ENCODE data around the gene CERS6.
A peak's percentile ranks its signal among the peaks of the same experiment; 100 is the strongest.
"Not testable (repeated sequence)": the region's sequence is repeated elsewhere in the genome, so short reads cannot be mapped to it uniquely, and the experiment has no call there.

Gene CERS6, protein sequence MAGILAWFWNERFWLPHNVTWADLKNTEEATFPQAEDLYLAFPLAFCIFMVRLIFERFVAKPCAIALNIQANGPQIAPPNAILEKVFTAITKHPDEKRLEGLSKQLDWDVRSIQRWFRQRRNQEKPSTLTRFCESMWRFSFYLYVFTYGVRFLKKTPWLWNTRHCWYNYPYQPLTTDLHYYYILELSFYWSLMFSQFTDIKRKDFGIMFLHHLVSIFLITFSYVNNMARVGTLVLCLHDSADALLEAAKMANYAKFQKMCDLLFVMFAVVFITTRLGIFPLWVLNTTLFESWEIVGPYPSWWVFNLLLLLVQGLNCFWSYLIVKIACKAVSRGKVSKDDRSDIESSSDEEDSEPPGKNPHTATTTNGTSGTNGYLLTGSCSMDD

GRCh38 chr2:168455645-168456520, at the start of gene CERS6:
TSS of gene CERS6 (plus strand) at chr2:168456272. CDS start at chr2:168456449, 177 bp downstream.
- TF ChIP-seq ZFX (IDR thresholded peaks at IDR 0.05; ENCODE audit: borderline replicate concordance) (no peak), CTCF (IDR thresholded peaks at IDR 0.05) (no peak)

DNA sequence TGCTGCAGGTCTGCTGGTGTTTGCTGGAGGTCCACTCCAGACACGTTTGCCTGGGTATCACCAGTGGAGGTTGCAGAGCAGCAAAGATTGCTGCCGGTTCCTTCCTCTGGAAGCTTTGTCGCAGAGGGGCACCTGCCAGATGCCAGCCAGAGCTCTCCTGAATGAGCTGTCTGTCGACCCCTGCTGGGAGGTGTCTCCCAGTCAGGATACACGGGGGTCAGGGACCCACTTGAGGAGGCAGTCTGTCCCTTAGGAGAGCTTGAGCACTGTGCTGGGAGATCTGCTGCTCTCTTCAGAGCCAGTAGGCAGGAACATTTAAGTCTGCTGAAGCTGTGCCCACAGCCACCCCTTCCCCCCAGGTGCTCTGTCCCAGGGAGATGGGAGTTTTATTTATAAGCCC, 43.8 kb upstream of the CERS6 start:
- not testable (repeated sequence) for H3K27ac ChIP-seq

More at GRCh38 chr2:168455645-168456520, at the start of gene CERS6:
- H3K27ac ChIP-seq = peak within 1 kb of the TSS; percentile 68

GRCh38 chr2:168413101-168413500, 43.0 kb upstream of the CERS6 start:
- H3K27ac ChIP-seq = not testable (repeated sequence)

DNA sequence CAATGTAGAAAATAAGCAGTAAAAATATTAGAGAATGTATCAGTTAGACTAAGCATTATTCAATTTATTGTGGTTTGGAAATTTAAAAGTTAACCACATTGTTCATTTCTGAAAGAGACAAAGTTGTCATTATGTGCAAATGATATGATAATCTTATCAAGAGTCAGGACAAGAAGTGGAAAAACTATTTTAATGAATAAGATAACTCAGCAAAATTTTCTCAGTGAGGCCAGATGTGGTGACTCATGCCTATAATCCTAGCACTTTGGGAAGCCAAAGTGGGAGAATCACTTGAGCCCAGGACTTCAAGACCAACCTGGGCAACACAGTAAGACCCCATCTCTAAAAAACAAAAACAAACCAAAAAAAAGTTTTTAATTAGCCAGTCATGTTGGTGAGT, 39.5 kb upstream of the CERS6 start:
- no peak overlapping the region for H3K27ac ChIP-seq
- TF ChIP-seq ZFX (IDR thresholded peaks at IDR 0.05; ENCODE audit: borderline replicate concordance) (no peak), CTCF (IDR thresholded peaks at IDR 0.05) (no peak)

- H3K27ac ChIP-seq = no peak overlapping the region
- TF ChIP-seq ZFX (IDR thresholded peaks at IDR 0.05; ENCODE audit: borderline replicate concordance) (no peak), CTCF (IDR thresholded peaks at IDR 0.05) (no peak)
These were observed 33.5 kb upstream of the CERS6 start for GRCh38 chr2:168422584-168422983.

DNA sequence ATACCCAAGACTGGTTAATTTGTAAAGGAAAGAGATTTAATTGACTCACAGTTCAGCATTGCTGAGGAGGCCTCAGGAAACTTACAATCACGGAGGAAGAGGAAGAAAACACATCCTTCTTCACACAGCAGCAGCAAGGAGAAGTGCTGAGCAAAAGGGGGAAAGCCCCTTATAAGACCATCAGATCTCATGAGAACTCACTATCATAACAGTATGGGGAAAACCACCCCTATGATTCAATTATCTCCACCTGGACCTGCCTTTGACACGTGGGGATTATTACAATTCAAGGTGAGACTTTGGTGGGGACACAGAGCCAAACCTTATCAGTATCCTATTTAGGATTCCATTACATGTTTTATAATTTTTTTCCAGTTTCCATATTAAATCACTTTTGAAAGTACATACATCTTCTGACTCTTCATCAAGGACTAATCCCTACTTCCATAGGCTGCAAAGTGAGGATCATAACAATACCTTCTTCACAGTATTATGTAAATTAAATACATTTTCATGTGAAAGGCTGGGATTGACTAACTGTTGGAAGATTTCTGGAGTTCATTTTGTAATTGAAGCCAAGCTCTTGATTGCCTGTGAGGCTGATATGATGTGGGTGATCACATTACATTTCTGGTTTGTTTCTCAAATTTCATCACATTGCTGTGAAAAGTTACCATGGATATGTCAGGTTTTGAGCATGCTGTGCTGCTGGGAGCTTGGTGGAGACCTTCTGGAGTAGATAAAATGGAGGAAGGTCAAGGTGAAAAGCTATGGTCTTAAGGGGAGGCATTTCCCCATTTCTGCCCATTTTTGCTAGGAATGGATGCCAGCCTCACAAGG, 31.7 kb upstream of the CERS6 start:
- H3K27ac ChIP-seq = no peak overlapping the region
- no peak for TF ChIP-seq CTCF (IDR thresholded peaks at IDR 0.05)
- TF ChIP-seq ZFX (IDR thresholded peaks at IDR 0.05; ENCODE audit: borderline replicate concordance) = no peak

DNA sequence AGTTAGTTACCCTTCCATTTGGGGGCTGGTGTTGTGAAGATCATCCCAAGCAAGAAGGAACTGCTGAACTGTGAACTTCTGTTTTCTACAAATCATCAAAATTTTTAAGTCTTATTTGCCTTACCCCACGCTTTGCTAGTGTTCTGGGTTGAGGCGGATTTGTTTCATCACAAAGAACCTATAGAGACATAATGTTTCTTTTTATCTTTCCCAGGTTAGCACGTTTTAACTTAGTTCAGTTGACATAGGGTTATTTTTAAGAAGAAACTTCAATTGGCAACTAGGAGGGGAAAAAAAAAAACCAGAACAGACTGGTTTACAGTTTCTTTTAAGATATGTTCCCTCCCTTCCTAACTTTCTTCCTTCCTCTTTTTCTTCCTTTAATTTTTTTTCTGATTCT, 31.1 kb upstream of the CERS6 start:
- TF ChIP-seq CTCF (IDR thresholded peaks at IDR 0.05) = no peak
- no peak overlapping the region for H3K27ac ChIP-seq

All from 22Rv1 (cell line).